Loucy (cell line): Measurements from ENCODE around the gene PDK1.

Source experiments
- CTCF ChIP-seq: fragments of 200-600 bp; sonication (generic); conservative IDR thresholded peaks from 2 replicates; pipeline ENCODE4 v1.5.1; 2014; ENCODE audit warnings: mild to moderate bottlenecking, antibody characterized with exemption, low read length
- EZH2phosphoT487 ChIP-seq: fragments of 200-600 bp; IDR thresholded peaks from 2 replicates; pipeline ENCODE4 v1.6.1; 2018; ENCODE audit warnings: antibody characterized with exemption, mild to moderate bottlenecking, moderate library complexity, borderline replicate concordance

- no peak for TF ChIP-seq EZH2phosphoT487
- TF ChIP-seq CTCF = no peak
Measured at GRCh38 chr2:172655091-172655837, 99.4 kb downstream of the PDK1 start.
